HFF-Myc (cell line): ENCODE data around the gene MME.
A peak's percentile ranks its signal among the peaks of the same experiment; 100 is the strongest.

ENCODE experiments used
- DNase-seq: peaks from one replicate; pipeline ENCODE4 v3.0.0-alpha.2; 2011; ENCODE audit warnings: low read depth; ENCODE audit errors: extremely low read depth
- H3K4me3 ChIP-seq: replicated peaks from 2 replicates; pipeline ENCODE4 v1.5.1; 2011; ENCODE audit warnings: low read depth, mild to moderate bottlenecking, control low read depth, low read length
- TF ChIP-seq, protein P1 (sequence below): IDR thresholded peaks from 2 replicates; pipeline ENCODE4 v1.5.1; 2012; ENCODE audit warnings: mild to moderate bottlenecking, low read depth, low read length, control low read depth; ENCODE audit errors: missing control alignments

MME gene

GRCh38 chr3:155185631-155186071 is 105.5 kb downstream of the MME start:
- H3K4me3 ChIP-seq: no peak overlapping the region
- TF ChIP-seq, protein P1, sequence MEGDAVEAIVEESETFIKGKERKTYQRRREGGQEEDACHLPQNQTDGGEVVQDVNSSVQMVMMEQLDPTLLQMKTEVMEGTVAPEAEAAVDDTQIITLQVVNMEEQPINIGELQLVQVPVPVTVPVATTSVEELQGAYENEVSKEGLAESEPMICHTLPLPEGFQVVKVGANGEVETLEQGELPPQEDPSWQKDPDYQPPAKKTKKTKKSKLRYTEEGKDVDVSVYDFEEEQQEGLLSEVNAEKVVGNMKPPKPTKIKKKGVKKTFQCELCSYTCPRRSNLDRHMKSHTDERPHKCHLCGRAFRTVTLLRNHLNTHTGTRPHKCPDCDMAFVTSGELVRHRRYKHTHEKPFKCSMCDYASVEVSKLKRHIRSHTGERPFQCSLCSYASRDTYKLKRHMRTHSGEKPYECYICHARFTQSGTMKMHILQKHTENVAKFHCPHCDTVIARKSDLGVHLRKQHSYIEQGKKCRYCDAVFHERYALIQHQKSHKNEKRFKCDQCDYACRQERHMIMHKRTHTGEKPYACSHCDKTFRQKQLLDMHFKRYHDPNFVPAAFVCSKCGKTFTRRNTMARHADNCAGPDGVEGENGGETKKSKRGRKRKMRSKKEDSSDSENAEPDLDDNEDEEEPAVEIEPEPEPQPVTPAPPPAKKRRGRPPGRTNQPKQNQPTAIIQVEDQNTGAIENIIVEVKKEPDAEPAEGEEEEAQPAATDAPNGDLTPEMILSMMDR: no peak
- DNase-seq: peak; percentile 48

DNA sequence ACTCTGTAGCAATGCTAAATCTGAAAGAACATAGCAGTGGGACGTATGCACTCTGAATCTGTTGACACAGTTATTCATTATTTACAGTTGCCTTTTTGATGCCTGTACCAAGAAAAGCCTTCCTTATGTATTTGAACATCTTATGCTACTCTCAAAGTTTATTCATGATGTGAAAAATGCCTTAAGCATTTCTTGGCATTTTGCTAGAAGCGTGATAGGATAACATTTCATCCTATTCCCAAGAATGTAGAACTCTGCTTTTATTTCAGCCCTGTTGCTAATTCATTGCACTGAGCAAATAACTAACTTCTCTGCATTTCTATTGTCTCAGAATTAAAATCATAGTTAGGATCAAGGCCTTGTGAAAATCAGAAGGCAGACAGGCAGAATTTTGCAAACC is 107.9 kb downstream of the MME start:
- TF ChIP-seq, protein P1: no peak
- no peak overlapping the region for H3K4me3 ChIP-seq
- DNase-seq: no peak

GRCh38 chr3:155189478-155189877 is 109.4 kb downstream of the MME start:
- TF ChIP-seq, protein P1: no peak

DNA sequence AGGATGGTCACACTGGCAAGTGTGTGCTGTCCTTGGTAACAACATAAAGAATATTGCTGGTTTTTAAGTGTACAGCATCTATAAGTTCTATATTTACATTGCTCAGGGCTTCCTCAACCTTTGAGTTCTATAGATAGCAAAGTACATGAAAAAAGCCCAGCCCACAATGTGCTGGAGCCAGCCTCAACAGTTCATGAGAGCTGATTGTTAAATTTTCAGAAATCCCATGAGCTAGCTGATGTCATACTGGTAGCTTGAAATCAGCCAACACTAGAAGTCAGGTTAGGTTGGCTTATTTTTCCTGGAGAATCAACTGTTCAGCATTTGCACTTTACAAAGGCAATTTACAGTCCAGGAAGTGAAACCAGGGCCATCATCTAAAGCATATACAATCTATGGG is 110.6 kb downstream of the MME start:
- no peak for DNase-seq
- H3K4me3 ChIP-seq: no peak overlapping the region
- TF ChIP-seq, protein P1: no peak

More at GRCh38 chr3:155189478-155189877, 109.4 kb downstream of the MME start:
- no peak overlapping the region for H3K4me3 ChIP-seq
- DNase-seq: no peak

DNA sequence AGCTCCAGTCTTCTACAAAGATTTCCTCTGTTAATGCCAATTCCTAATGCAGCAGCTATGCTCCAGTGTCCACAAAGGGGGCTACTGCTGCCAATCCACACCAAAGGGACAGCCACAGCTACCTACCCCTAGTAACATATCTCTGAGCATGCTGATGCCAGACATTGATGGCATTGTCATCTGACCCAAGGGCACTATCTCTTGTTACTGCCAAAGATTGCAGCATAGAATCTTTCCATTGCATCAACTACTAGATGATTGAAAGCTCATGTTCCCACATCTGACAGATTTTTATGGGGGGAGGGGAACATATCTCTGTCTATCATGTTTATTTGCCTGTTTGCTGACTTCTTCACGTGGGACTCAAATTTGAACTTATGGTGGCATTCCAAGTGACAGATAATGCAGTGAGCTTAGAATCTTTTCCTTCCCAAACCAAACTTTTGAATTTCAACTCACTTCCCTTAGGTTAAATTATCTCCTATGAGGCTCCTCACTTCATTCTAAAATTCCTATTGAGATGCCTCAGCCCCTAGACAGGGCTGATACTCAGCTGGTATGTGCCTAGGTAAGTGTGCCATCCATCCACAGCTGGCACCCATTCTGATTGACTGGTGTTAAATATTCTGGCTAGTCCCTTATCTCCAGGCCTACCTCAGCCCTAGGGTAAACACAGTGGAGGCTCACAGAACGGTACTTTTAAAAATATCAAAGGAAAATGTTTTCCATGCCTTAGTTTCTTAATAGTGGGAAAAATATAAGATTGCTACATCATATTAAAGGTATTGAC is 113.0 kb downstream of the MME start:
- TF ChIP-seq, protein P1: no peak
- H3K4me3 ChIP-seq: no peak overlapping the region
- DNase-seq: no peak

DNA sequence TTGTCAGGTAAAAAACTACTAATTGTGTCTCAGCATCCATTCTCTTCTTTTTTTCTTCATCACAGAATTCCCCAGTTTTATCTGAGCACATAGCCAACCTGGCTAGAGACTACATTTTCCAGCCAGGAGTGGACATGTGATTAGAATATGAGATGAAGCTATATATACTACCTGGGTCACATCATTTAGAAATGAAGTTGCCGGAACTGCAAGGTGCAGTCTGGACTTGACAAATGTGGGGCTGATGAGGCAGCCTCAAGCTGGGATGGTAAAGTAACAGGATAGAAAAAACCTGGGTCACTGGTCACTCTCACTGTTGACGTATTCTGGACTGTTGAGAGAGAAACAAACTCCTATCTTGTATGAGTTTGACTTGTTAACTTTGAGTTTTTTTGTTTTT is 113.7 kb downstream of the MME start:
- TF ChIP-seq, protein P1: no peak
- no peak for DNase-seq
- no peak overlapping the region for H3K4me3 ChIP-seq
